Spleen (tissue), 11 donors: ENCODE data around the gene FOXP1. TPM values are rescaled to one million over a fixed set of nuclear protein-coding genes. Genes with fewer than 3 reads are reported as not detected.

ENCODE experiments used
- DNase-seq: peaks from one replicate; pipeline ENCODE4 v3.0.0-alpha.2; 2020
- H3K27ac ChIP-seq, 8 donors: fragments of 200-600 bp; sonication (generic) in 7 of 8; 1 replicate in 4 of 8; 2 replicates in 4 of 8; pipeline versions ENCODE4 v1.5.0 to v1.8.0; 2016 to 2021; ENCODE audit warnings: inconsistent platforms in 4 of 8, mild to moderate bottlenecking in 4 of 8, moderate library complexity in 1 of 8
- H3K27me3 ChIP-seq, 7 donors: fragments of 200-600 bp; sonication (generic) in 6 of 7; replicated peaks in 1 of 7; 1 replicate in 4 of 7; 2 replicates in 3 of 7; pipeline versions ENCODE4 v1.5.0 to v1.8.0; 2016 to 2021; ENCODE audit warnings: inconsistent platforms in 3 of 7, mild to moderate bottlenecking in 1 of 7
- H3K36me3 ChIP-seq, 6 donors: fragments of 200-600 bp; sonication (generic) in 5 of 6; 1 replicate in 4 of 6; 2 replicates in 2 of 6; pipeline versions ENCODE4 v1.5.0 to v1.8.0; 2016 to 2021; ENCODE audit warnings: inconsistent platforms in 2 of 6
- H3K4me1 ChIP-seq, 6 donors: fragments of 200-600 bp; sonication (generic) in 5 of 6; 1 replicate in 3 of 6; 2 replicates in 3 of 6; pipeline versions ENCODE4 v1.5.0 to v1.8.0; 2016 to 2021; ENCODE audit warnings: inconsistent platforms in 3 of 6
- H3K4me3 ChIP-seq, 8 donors: fragments of 200-600 bp; sonication (generic) in 7 of 8; 1 replicate in 4 of 8; 2 replicates in 4 of 8; pipeline versions ENCODE4 v1.5.0 to v1.8.0; 2016 to 2021; ENCODE audit warnings: inconsistent platforms in 4 of 8, mild to moderate bottlenecking in 4 of 8, moderate library complexity in 2 of 8
- H3K9me3 ChIP-seq, 8 donors: fragments of 200-600 bp; sonication (generic) in 7 of 8; 1 replicate in 4 of 8; 2 replicates in 4 of 8; pipeline versions ENCODE4 v1.5.0 to v1.8.0; 2016 to 2021; ENCODE audit warnings: inconsistent platforms in 4 of 8
- POLR2A ChIP-seq, 3 donors: fragments of 450-650 bp; IDR thresholded peaks; one replicate each; pipeline ENCODE4 v1.5.1; 2017; ENCODE audit warnings: antibody characterized with exemption in 3 of 3, mild to moderate bottlenecking in 1 of 3
- POLR2AphosphoS5 ChIP-seq, 3 donors: sonication (generic); formaldehyde crosslinking; IDR thresholded peaks; one replicate each; pipeline ENCODE4 v1.5.1; 2017; ENCODE audit warnings: antibody characterized with exemption in 3 of 3
- WGBS, 5 donors: extraction: QIAGEN DNeasy Blood & Tissue Kit in 3 of 5; methylation state at CpG; one replicate each; pipeline versions ENCODE4 v1.1.5 to v1.1.7; 2013 to 2018; 5-methylcytosine and 5-hydroxymethylcytosine counted together
- intact Hi-C: fragments of 100-400 bp; cut with DNase I; formaldehyde crosslinking; loops from one replicate; pipeline ENCODE4 v1.15.0; 2023; ENCODE audit warnings: low total_unique reads
- polyA plus RNA-seq, 3 donors: library from polyadenylated mRNA; stranded (reverse); fragments of 200-250 nt; gene quantifications; one replicate each; pipeline ENCODE4 v1.2.1, GENCODE V29; 2013
- total RNA-seq, 7 donors: library from RNA; depleted of rRNA in 3 of 7; stranded (reverse); fragments of >200 nt in 3 of 7; fragmentation: NEBNext Ultra II Directional in 4 of 7; extraction: Animal tissue kit (Norgen Biotek cat#: 25700) in 4 of 7; gene quantifications; one replicate each; pipeline versions ENCODE4 v1.1.0 to v1.2.1, GENCODE V29; 2016 to 2021
- TF ChIP-seq, protein P1 (sequence below), 11 experiments: fragments of 200-600 bp in 7 of 11; fragments of 450-650 bp in 4 of 11; sonication (generic) in 4 of 11; IDR thresholded peaks in 8 of 11; conservative IDR thresholded peaks in 3 of 11; 1 replicate in 7 of 11; 2 replicates in 4 of 11; pipeline versions ENCODE4 v1.4.0 to v1.8.0; 2016 to 2021; ENCODE audit warnings: antibody characterized with exemption in 11 of 11, inconsistent platforms in 4 of 11, mild to moderate bottlenecking in 1 of 11
- donor health status: healthy with polysubstance abuse.
- donor health status: DM: no; HTN: no; CAD: no; lungs with moderate emphysema.
- donor health status: DM: no; HTN: no; CAD: no.
- donor health status: Bipolar disorder and iron deficiency.
- donor health status: healthy.
- donor health status: DM: no; HTN: no; CAD: no.
- donor health status: DM: yes; HTN: yes; CAD: no.

The FOXP1 gene
- total and polyA plus RNA-seq, 10 donors: 11.1 to 202 (median 153) TPM

DNA sequence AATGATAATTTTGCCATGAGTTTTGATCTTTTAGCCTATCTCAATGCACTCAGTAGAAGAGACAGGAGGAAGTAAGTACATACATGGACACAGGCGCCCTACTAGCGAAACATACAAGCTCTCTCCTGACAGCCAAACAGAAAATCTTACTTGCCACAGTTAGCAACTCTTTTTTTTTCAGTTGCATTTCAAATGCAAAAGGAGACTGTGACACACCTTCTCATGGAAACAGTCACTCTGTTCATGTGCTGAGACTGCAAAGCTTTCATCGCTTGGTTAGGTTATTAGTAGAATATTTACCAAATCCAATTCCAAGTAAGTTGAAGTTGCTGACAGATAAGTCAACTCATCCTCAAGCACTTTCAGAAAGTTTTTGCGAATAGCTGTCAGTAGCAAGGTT lies 223.3 kb downstream of the FOXP1 start:
- Histone ChIP-seq H3K4me1 (peaks cover 0 to 86% (median 33%) of the 10 kb centered on the region in 6 donors), H3K9me3 (no peaks in the 10 kb centered on the region), H3K27me3 (no peaks in the 10 kb centered on the region), H3K4me3 (peak overlapping the region in 3 of 8 donors; percentile 7 to 53 (median 16)), H3K27ac (peak overlapping the region; percentile 22 to 83 (median 70)), H3K36me3 (peaks cover 0 to 19% (median 3%) of the 10 kb centered on the region in 6 donors)
- intact Hi-C loops: no loop called here
- TF ChIP-seq, protein P1, sequence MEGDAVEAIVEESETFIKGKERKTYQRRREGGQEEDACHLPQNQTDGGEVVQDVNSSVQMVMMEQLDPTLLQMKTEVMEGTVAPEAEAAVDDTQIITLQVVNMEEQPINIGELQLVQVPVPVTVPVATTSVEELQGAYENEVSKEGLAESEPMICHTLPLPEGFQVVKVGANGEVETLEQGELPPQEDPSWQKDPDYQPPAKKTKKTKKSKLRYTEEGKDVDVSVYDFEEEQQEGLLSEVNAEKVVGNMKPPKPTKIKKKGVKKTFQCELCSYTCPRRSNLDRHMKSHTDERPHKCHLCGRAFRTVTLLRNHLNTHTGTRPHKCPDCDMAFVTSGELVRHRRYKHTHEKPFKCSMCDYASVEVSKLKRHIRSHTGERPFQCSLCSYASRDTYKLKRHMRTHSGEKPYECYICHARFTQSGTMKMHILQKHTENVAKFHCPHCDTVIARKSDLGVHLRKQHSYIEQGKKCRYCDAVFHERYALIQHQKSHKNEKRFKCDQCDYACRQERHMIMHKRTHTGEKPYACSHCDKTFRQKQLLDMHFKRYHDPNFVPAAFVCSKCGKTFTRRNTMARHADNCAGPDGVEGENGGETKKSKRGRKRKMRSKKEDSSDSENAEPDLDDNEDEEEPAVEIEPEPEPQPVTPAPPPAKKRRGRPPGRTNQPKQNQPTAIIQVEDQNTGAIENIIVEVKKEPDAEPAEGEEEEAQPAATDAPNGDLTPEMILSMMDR (IDR thresholded peaks at IDR 0.05 in 8 of 11, conservative IDR thresholded peaks at IDR 0.05 in 3 of 11): no peak
- no peak for TF ChIP-seq POLR2AphosphoS5 (IDR thresholded peaks at IDR 0.05)
- TF ChIP-seq POLR2A (IDR thresholded peaks at IDR 0.05): no peak
- no peak for DNase-seq
- WGBS, 5 donors: 64 to 83% (median 76%) methylated on average over 4 of the region's 4 CpGs

DNA sequence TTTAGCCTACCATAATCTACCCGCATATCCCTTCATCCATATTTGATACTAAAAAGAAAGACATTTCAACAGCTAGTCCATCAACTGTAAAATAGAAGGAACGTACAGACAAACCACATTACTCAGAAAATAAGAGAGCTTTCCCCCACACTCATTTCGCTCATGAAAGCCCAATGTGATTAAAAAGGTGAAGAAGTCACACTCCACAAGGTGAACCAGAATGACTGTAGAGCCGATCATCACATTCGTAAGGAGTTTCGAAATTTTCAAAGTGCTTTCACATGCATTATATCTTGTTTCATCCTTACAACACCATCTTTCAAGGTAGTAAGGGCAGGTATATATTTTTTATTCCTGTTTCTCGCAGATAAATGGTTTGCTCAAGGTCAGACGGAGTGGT lies 225.3 kb downstream of the FOXP1 start:
- intact Hi-C loops: no loop called here
- Histone ChIP-seq H3K4me3 (no peak overlapping the region), H3K27ac (peak overlapping the region in 3 of 8 donors; percentile 78 to 83 (median 78)), H3K4me1 (peaks cover 0 to 79% (median 33%) of the 10 kb centered on the region in 6 donors), H3K27me3 (no peaks in the 10 kb centered on the region), H3K9me3 (no peaks in the 10 kb centered on the region), H3K36me3 (peaks cover 0 to 19% (median 3%) of the 10 kb centered on the region in 6 donors)
- DNase-seq: no peak
- 74 to 83% (median 80%) methylated on average over 8 of the region's 8 CpGs for WGBS, 5 donors
- TF ChIP-seq POLR2AphosphoS5 (IDR thresholded peaks at IDR 0.05): no peak
- no peak for TF ChIP-seq POLR2A (IDR thresholded peaks at IDR 0.05)
- TF ChIP-seq, protein P1 (IDR thresholded peaks at IDR 0.05 in 8 of 11, conservative IDR thresholded peaks at IDR 0.05 in 3 of 11): no peak

DNA sequence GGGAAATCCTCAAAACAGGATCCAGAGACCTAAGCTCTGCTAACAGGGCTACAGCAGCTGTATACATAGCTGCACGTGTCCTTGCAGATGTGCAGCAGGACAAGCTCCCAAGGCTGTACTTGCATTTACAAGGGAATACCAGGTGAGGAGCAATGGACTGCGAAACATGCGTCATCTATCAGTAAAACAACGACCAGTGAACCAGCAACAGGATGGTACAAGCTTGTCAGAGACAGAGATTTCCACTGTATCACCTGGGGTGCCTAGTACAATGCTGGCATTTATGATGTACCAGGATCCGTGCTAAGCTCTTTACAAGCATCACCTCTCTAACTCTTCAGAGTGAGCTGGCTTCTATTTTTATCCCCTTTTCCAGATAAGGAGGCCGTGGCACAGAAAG lies 227.3 kb downstream of the FOXP1 start:
- Histone ChIP-seq H3K36me3 (peaks cover 0 to 19% (median 3%) of the 10 kb centered on the region in 6 donors), H3K4me1 (peaks cover 0 to 73% (median 27%) of the 10 kb centered on the region in 6 donors), H3K27me3 (no peaks in the 10 kb centered on the region), H3K9me3 (no peaks in the 10 kb centered on the region), H3K4me3 (no peak overlapping the region), H3K27ac (peak overlapping the region in 3 of 8 donors; percentile 1 to 43 (median 23))
- 46 to 76% (median 65%) methylated on average over 6 of the region's 6 CpGs for WGBS, 5 donors
- intact Hi-C loops: no loop called here
- TF ChIP-seq POLR2A (IDR thresholded peaks at IDR 0.05) (no peak), POLR2AphosphoS5 (IDR thresholded peaks at IDR 0.05) (peak in 1 of 3 donors; percentile 41)
- DNase-seq: no peak

DNA sequence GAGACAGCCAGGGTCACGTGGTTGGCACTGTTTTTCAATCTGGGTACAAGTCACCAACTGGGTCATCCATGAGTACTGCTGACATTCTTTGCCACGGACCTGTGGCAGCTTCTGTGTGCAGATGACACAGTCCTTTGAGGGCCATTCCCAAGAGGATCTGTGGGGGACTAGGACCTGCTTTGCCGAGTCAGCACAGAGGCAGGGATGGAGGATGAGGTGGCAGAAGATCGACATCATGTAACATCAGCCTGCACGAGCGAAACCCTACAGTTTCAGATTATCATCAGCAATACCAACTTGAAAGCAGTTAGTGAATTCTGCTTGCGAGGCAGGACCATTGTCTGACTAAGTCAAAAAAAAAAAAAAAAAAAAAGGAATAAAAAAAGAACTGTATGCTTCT lies 227.7 kb downstream of the FOXP1 start:
- intact Hi-C loops: no loop called here
- Histone ChIP-seq H3K36me3 (peaks cover 0 to 19% (median 3%) of the 10 kb centered on the region in 6 donors), H3K9me3 (no peaks in the 10 kb centered on the region), H3K4me1 (peaks cover 0 to 69% (median 23%) of the 10 kb centered on the region in 6 donors), H3K27me3 (no peaks in the 10 kb centered on the region), H3K4me3 (no peak overlapping the region), H3K27ac (peak overlapping the region in 2 of 8 donors; percentile 0 to 43)
- no peak for DNase-seq
- 59 to 89% (median 65%) methylated on average over 7 of the region's 7 CpGs for WGBS, 5 donors
- TF ChIP-seq, protein P1 (IDR thresholded peaks at IDR 0.05 in 8 of 11, conservative IDR thresholded peaks at IDR 0.05 in 3 of 11): no peak
- no peak for TF ChIP-seq POLR2A (IDR thresholded peaks at IDR 0.05)
- no peak for TF ChIP-seq POLR2AphosphoS5 (IDR thresholded peaks at IDR 0.05)
